SK-N-MC (cell line): Measurements from ENCODE around the gene FBRSL1.

ENCODE experiments used
- DNase-seq: peaks from one replicate; pipeline ENCODE4 v3.0.0-alpha.2; 2011; ENCODE audit warnings: low read depth, low spot score
- H3K27ac ChIP-seq: fragments of 200-600 bp; sonication (generic); 2 replicates; pipeline ENCODE4 v1.5.1; 2016; ENCODE audit warnings: mixed run types
- H3K36me3 ChIP-seq: fragments of 200-600 bp; sonication (generic); 2 replicates; pipeline ENCODE4 v1.6.1; 2017; ENCODE audit warnings: antibody characterized with exemption, low read length, mixed read lengths; ENCODE audit not compliant: insufficient read depth
- H3K4me3 ChIP-seq: fragments of 200-600 bp; sonication (generic); 2 replicates; pipeline ENCODE4 v1.5.1; 2016
- H3K9ac ChIP-seq: fragments of 200-600 bp; sonication (generic); 2 replicates; pipeline ENCODE4 v1.8.0; 2017; ENCODE audit warnings: mixed run types, mixed read lengths; ENCODE audit not compliant: insufficient read length
- H3K9me3 ChIP-seq: fragments of 200-600 bp; sonication (generic); 2 replicates; pipeline ENCODE4 v1.6.1; 2017; ENCODE audit warnings: low read depth, mild to moderate bottlenecking, antibody characterized with exemption, low read length, moderate library complexity, mixed read lengths
- EZH2 ChIP-seq: fragments of 200-600 bp; sonication (generic); IDR thresholded peaks from one replicate; pipeline ENCODE4 v1.6.1; 2017; ENCODE audit warnings: antibody characterized with exemption
- FOXP2 ChIP-seq: optimal IDR thresholded peaks from 2 replicates; pipeline ENCODE3; 2011; ENCODE audit warnings: mild to moderate bottlenecking, moderate library complexity; ENCODE audit not compliant: insufficient read depth; ENCODE audit errors: extremely low read length, control extremely low read depth
- POLR2AphosphoS5 ChIP-seq: IDR thresholded peaks from 2 replicates; pipeline ENCODE4 v1.6.1; 2012; ENCODE audit warnings: mild to moderate bottlenecking, low read depth, low read length, borderline replicate concordance

Gene FBRSL1

DNA sequence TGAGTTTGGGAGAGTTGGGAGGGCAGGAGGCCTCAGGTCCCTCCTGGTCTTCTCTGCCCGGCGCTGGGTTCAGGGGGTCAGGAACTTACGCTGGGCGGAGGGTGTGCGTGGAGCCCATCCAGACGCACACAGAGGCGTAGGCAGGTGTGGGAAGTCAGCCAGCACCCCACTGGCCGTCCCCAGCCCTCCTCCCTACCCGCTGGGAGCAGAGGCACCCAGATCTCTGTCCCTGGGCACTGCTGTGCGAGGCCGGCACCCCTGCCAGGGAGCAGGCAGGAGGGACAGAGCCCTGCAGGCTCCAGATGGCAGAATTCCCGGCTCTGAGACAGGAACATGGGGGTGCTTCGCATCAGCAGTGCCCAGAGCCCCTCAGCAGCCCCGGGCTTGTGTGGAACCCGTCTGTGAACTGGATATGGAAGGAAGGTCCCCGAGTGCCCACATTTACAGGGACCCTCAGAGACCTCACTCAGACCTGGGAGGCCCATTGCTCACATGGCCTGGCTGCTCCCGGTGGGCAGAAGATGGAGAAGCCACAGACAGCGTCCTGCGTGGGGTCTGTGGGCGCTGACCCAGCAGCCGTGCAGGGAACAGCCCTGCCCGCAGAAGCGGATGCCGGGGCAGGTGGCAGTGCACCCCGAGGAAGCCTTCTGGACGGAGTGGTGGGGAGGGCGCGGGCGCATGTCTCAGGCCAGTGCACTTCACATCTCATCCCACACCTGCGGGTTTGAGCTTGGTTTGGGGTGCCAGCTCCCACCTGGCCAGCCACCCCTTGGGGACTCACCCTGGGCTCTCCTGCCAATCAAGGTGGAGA lies 61.1 kb downstream of the FBRSL1 start:
- Histone ChIP-seq H3K9me3 (no peaks in the 10 kb centered on the region), H3K4me3 (no peak overlapping the region), H3K27ac (no peak overlapping the region), H3K9ac (no peak overlapping the region), H3K36me3 (no peaks in the 10 kb centered on the region)
- no peak for DNase-seq
- TF ChIP-seq EZH2 (no peak), POLR2AphosphoS5 (no peak), FOXP2 (no peak)

DNA sequence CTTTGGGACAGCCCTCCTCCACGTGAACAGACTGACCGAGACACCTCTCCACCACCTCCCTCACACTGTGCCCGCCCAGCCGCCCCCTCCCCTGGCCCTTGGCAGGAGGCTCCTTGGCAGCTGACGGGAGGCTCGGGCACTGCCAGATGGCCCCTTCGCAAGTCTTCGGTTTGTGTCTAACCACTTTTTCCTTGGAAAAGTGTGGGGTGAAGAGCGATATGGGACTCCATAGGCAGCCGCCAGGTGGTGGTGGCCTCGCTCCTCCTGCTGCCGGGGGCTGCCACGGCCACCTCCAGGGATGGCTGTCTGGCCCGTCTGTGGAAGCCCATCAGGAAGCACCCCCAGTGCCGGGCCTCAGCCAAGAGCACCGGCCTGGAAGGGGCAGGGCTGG lies 61.7 kb downstream of the FBRSL1 start:
- no peak for TF ChIP-seq POLR2AphosphoS5
- TF ChIP-seq EZH2: no peak
- TF ChIP-seq FOXP2: no peak
- DNase-seq: no peak

DNA sequence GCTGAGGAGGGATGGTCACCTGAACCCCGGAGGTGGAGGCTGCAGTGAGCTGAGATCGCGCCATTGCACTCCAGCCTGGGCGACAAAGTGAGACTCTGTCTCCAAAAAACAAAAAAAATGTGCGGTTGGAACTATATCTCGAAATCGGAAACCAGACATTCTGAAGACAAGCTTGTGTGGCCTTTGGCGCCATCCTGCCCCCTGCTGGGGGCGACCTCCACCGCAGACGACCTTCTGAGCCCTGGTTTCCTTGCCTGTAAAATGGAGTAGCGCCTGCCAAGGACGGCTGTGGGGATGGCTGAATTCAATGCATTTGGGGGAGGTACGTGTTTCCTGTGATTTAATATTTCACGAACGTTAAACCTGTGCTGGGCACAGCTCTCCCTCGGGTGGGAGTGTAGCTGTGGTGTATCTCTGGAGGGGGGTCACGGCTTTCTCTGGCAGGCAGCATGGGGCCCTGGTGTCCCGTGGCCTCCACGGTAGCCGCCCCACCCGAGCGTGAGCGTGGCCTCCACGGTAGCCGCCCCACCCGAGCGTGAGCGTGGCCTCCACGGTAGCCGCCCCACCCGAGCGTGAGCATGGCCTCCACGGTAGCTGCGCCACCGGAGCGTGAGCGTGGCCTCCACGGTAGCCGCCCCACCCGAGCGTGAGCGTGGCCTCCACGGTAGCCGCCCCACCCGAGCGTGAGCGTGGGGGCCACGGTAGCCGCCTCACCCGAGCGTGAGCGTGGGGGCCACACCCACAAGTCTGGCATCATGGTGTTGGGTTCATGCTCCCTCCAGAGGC lies 65.1 kb downstream of the FBRSL1 start:
- no peak overlapping the region for H3K27ac ChIP-seq
- no peak for DNase-seq
- H3K4me3 ChIP-seq: no peak overlapping the region
- H3K9me3 ChIP-seq: no peaks in the 10 kb centered on the region
- no peaks in the 10 kb centered on the region for H3K36me3 ChIP-seq
- TF ChIP-seq FOXP2: no peak
- no peak for TF ChIP-seq POLR2AphosphoS5
- TF ChIP-seq EZH2: no peak
- no peak overlapping the region for H3K9ac ChIP-seq

More for the DNA sequence above, 61.7 kb downstream of the FBRSL1 start:
- H3K4me3 ChIP-seq: no peak overlapping the region
- H3K9ac ChIP-seq: no peak overlapping the region
- H3K36me3 ChIP-seq: no peaks in the 10 kb centered on the region
- H3K27ac ChIP-seq: no peak overlapping the region
- no peaks in the 10 kb centered on the region for H3K9me3 ChIP-seq

DNA sequence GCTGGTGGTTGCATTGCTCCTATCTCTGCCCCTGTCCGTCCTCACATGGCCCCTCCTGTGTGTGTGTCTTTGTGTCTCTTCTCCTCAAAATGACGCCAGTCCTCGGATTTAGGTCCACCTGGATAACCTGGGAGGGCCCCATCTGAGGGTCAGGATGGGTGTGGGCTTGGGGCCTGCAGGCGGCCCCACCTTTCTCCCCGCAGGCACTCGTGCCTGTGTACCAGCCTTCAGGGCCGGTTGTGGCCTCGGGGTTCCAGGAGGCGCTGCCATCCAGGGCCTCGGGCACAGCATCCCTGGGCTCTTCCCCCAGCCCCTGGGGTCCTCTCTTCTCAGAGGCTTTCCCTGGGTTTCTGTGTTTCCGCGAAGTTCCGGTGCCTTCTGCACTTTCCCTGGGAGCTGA lies 65.7 kb downstream of the FBRSL1 start:
- no peaks in the 10 kb centered on the region for H3K9me3 ChIP-seq
- no peak overlapping the region for H3K9ac ChIP-seq
- H3K4me3 ChIP-seq: no peak overlapping the region
- no peak for DNase-seq
- no peaks in the 10 kb centered on the region for H3K36me3 ChIP-seq
- H3K27ac ChIP-seq: no peak overlapping the region
- TF ChIP-seq EZH2 (no peak), POLR2AphosphoS5 (no peak), FOXP2 (no peak)

GRCh38 chr12:132556216-132556615 lies 66.3 kb downstream of the FBRSL1 start:
- no peak overlapping the region for H3K27ac ChIP-seq
- TF ChIP-seq FOXP2 (no peak), POLR2AphosphoS5 (no peak), EZH2 (no peak)
- no peak overlapping the region for H3K4me3 ChIP-seq
- H3K9me3 ChIP-seq: no peaks in the 10 kb centered on the region
- no peak for DNase-seq
- H3K9ac ChIP-seq: no peak overlapping the region
- no peaks in the 10 kb centered on the region for H3K36me3 ChIP-seq

DNA sequence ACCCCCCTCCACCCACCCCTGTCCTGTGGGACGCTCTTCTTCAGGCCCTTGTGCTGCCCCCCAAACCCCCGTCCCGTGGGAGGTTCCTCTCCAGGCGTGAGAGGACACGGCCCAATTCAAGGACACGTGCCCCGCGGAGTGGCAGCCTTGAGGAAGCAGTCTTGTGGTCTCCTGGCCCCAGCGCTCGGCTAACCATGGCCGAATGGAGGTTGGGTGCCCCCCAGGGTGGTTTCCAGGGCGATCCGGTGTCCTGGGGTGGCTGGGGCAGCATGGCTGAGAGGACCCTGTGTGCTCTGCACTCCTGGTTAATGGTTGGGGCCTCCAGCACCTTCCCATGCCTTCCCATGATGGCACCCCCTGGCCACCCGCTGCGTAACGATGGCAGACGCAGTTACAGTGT lies 66.8 kb downstream of the FBRSL1 start:
- no peak overlapping the region for H3K9ac ChIP-seq
- no peak overlapping the region for H3K4me3 ChIP-seq
- H3K9me3 ChIP-seq: no peaks in the 10 kb centered on the region
- H3K27ac ChIP-seq: no peak overlapping the region
- no peak for TF ChIP-seq POLR2AphosphoS5
- TF ChIP-seq EZH2: no peak
- no peak for TF ChIP-seq FOXP2
- no peaks in the 10 kb centered on the region for H3K36me3 ChIP-seq
- no peak for DNase-seq

- TF ChIP-seq FOXP2: no peak
- no peak for TF ChIP-seq POLR2AphosphoS5
- TF ChIP-seq EZH2: no peak
- no peak for DNase-seq
- Histone ChIP-seq H3K9me3 (no peaks in the 10 kb centered on the region), H3K4me3 (no peak overlapping the region), H3K9ac (no peak overlapping the region), H3K36me3 (no peaks in the 10 kb centered on the region), H3K27ac (no peak overlapping the region)
These were observed 67.5 kb downstream of the FBRSL1 start for GRCh38 chr12:132557291-132558015.
